ENCODE data around the gene VARS2. TPM values are rescaled to one million over a fixed set of nuclear protein-coding genes. Genes with fewer than 3 reads are reported as not detected.

VARS2 gene
- total RNA-seq, 2 donors from 2014 or later: 17.7 to 34.8 TPM

GRCh38 chr6:30974490-30975252 is 60.6 kb downstream of the VARS2 start:
- intact Hi-C loops (cut with DNase I, micrococcal nuclease): no loop called here
- ATAC-seq: no peak
- no peak for DNase-seq

Small RNA genes within 50 kb of the gene (microRNA-seq; reads per million reads assigned to microRNA genes)
- gene MIR4640: 0 to 1.6 reads per million in 2 donors

Other genes with a start within 250 kb of the VARS2 start
- gene DHX16, start 241.2 kb upstream of the VARS2 start, total RNA-seq: 10 to 100 TPM; 27.8 to 34.8 TPM
- 10 to 100 TPM in 1 of 2 donors, 1 to 10 TPM in 1; 6.3 to 16.7 TPM for gene PPP1R18, start 227.6 kb upstream of the VARS2 start, total RNA-seq
- gene NRM, start 223.3 kb upstream of the VARS2 start, total RNA-seq: 1 to 10 TPM; 4.6 to 5.4 TPM
- gene MDC1, start 197.0 kb upstream of the VARS2 start, total RNA-seq: 10 to 100 TPM; 11.1 to 16.3 TPM
- 100 to 1,000 TPM; 149 to 195 TPM for gene TUBB, start 193.9 kb upstream of the VARS2 start, total RNA-seq
- gene FLOT1, start 171.6 kb upstream of the VARS2 start, total RNA-seq: 100 to 1,000 TPM; 130 to 137 TPM
- 100 to 1,000 TPM in 1 of 2 donors, 10 to 100 TPM in 1; 70.9 to 169 TPM for gene IER3, start 169.7 kb upstream of the VARS2 start, total RNA-seq
- gene DDR1, start 29.7 kb upstream of the VARS2 start, total RNA-seq: 100 to 1,000 TPM; 297 to 333 TPM
- 10 to 100 TPM; 18.3 to 34.4 TPM for gene GTF2H4, start 6.0 kb upstream of the VARS2 start, total RNA-seq
- not detected for gene SFTA2, start 17.9 kb downstream of the VARS2 start, total RNA-seq
- not detected for gene MUCL3, start 26.7 kb downstream of the VARS2 start, total RNA-seq
- gene MUC21, start 69.5 kb downstream of the VARS2 start, total RNA-seq: not detected
- gene MUC22, start 96.2 kb downstream of the VARS2 start, total RNA-seq: not detected
- gene C6orf15, start 198.3 kb downstream of the VARS2 start, total RNA-seq: not detected
- 1 to 10 TPM; 4.9 to 6.7 TPM for gene PSORS1C1, start 200.6 kb downstream of the VARS2 start, total RNA-seq
- gene CDSN, start 206.2 kb downstream of the VARS2 start, total RNA-seq: not detected
- not detected for gene PSORS1C2, start 224.8 kb downstream of the VARS2 start, total RNA-seq
- gene CCHCR1, start 243.6 kb downstream of the VARS2 start, total RNA-seq: 10 to 100 TPM; 24.3 to 39.0 TPM
- 1 to 10 TPM; 4.2 to 7.1 TPM for gene TCF19, start 244.4 kb downstream of the VARS2 start, total RNA-seq